Endodermal cell (in vitro differentiated cells): ENCODE results near the gene HID1. TPM values are rescaled to one million over a fixed set of nuclear protein-coding genes. Genes with fewer than 3 reads are reported as not detected.

ENCODE experiments used
- DNase-seq: peaks from one replicate; pipeline ENCODE4 v3.0.0-alpha.2; 2017
- H3K27ac ChIP-seq: 2 replicates; pipeline ENCODE4 v1.5.1; 2013; ENCODE audit warnings: mild to moderate bottlenecking, low read depth, low read length, moderate library complexity
- H3K27me3 ChIP-seq: 2 replicates; pipeline ENCODE4 v1.6.1; 2013; ENCODE audit warnings: mild to moderate bottlenecking, low read length, moderate library complexity; ENCODE audit not compliant: insufficient read depth, control insufficient read depth, poor library complexity, severe bottlenecking
- H3K36me3 ChIP-seq: 2 replicates; pipeline ENCODE4 v1.7.0; 2013; ENCODE audit warnings: mild to moderate bottlenecking, low read length, moderate library complexity; ENCODE audit not compliant: control insufficient read depth, insufficient read depth
- H3K4me1 ChIP-seq: one replicate; pipeline ENCODE4 v1.7.0; 2013; ENCODE audit warnings: low read length; ENCODE audit not compliant: control insufficient read depth, insufficient read depth
- H3K4me3 ChIP-seq: 2 replicates; pipeline ENCODE4 v1.5.1; 2013; ENCODE audit warnings: mild to moderate bottlenecking, low read length, moderate library complexity
- H3K9ac ChIP-seq: 2 replicates; pipeline ENCODE4 v1.6.1; 2013; ENCODE audit warnings: mild to moderate bottlenecking, low read length, moderate library complexity; ENCODE audit not compliant: poor library complexity, severe bottlenecking; ENCODE audit errors: extremely low read depth
- H3K9me3 ChIP-seq: 2 replicates; pipeline ENCODE4 v1.6.1; 2013; ENCODE audit warnings: mild to moderate bottlenecking, low read length, moderate library complexity; ENCODE audit not compliant: control insufficient read depth
- H3K27ac Mint-ChIP-seq: 2 replicates; pipeline ENCODE4 v1.8.0; 2020; ENCODE audit warnings: mixed read lengths
- H3K27me3 Mint-ChIP-seq: 2 replicates; pipeline ENCODE4 v1.8.0; 2021; ENCODE audit warnings: mild to moderate bottlenecking, mixed read lengths; ENCODE audit not compliant: insufficient read depth
- H3K36me3 Mint-ChIP-seq: 2 replicates; pipeline ENCODE4 v1.8.0; 2020; ENCODE audit warnings: low read depth, mixed read lengths
- H3K4me1 Mint-ChIP-seq: 2 replicates; pipeline ENCODE4 v1.8.0; 2020; ENCODE audit warnings: mixed read lengths
- H3K4me3 Mint-ChIP-seq: 2 replicates; pipeline ENCODE4 v1.8.0; 2020; ENCODE audit warnings: mild to moderate bottlenecking, moderate library complexity, mixed read lengths
- H3K9me3 Mint-ChIP-seq: 2 replicates; pipeline ENCODE4 v1.8.0; 2020; ENCODE audit warnings: mild to moderate bottlenecking, mixed read lengths
- WGBS, 2 experiments: methylation state at CpG; one replicate each; pipeline versions ENCODE4 v1.1.5 to v1.1.7; 2013; ENCODE audit warnings: missing lambda C conversion rate in 2 of 2, mixed read lengths in 1 of 2; ENCODE audit not compliant: insufficient coverage in 1 of 2, insufficient read length in 1 of 2; 5-methylcytosine and 5-hydroxymethylcytosine counted together
- total RNA-seq, 2 donors: library from RNA; stranded (reverse); fragmentation: NEBNext Ultra II Directional in 1 of 2; extraction: Animal tissue kit (Norgen Biotek cat#: 25700) in 1 of 2; gene quantifications; 2 replicates in 1 of 2; 3 replicates in 1 of 2; pipeline ENCODE4 v1.2.1, GENCODE V29; 2021
- TF ChIP-seq, protein P1 (sequence below): fragments of 200-600 bp; sonication (generic); conservative IDR thresholded peaks from 2 replicates; pipeline ENCODE4 v1.5.0; 2021; ENCODE audit warnings: antibody characterized with exemption, mild to moderate bottlenecking

HID1 gene
- total RNA-seq, 2 donors from 2014 or later: 7.6 to 11.4 TPM

DNA sequence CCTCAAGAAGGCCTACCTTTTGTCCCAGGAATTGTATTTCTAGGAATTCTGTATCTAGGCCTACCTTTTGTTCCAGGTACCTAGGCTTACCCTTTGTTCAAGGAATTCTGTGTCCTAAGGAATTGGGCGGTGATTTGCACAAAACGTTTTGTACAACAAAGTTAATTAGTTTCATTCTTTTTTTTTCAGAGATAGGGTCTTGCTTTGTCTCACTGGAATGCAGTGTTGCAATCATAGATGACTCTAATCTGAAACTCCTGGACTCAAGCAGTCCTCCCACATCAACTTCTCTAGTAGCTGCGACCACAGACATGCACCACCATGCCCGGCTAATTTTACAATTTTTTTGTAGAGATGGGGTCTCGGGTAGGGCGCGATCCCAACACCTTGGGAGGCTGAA, 21.9 kb upstream of the HID1 start:
- Mint-ChIP-seq H3K27ac (no peak overlapping the region), H3K36me3 (peaks cover 10% of the 10 kb centered on the region), H3K4me1 (peaks cover 4% of the 10 kb centered on the region), H3K9me3 (no peaks in the 10 kb centered on the region), H3K4me3 (no peak overlapping the region), H3K27me3 (no peaks in the 10 kb centered on the region)
- TF ChIP-seq, protein P1, sequence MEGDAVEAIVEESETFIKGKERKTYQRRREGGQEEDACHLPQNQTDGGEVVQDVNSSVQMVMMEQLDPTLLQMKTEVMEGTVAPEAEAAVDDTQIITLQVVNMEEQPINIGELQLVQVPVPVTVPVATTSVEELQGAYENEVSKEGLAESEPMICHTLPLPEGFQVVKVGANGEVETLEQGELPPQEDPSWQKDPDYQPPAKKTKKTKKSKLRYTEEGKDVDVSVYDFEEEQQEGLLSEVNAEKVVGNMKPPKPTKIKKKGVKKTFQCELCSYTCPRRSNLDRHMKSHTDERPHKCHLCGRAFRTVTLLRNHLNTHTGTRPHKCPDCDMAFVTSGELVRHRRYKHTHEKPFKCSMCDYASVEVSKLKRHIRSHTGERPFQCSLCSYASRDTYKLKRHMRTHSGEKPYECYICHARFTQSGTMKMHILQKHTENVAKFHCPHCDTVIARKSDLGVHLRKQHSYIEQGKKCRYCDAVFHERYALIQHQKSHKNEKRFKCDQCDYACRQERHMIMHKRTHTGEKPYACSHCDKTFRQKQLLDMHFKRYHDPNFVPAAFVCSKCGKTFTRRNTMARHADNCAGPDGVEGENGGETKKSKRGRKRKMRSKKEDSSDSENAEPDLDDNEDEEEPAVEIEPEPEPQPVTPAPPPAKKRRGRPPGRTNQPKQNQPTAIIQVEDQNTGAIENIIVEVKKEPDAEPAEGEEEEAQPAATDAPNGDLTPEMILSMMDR: no peak
- H3K36me3 ChIP-seq: peaks cover 6% of the 10 kb centered on the region
- no peak for DNase-seq
- no peaks in the 10 kb centered on the region for H3K4me1 ChIP-seq
- H3K9ac ChIP-seq: no peak overlapping the region
- H3K4me3 ChIP-seq: no peak overlapping the region
- 92 to 95% methylated on average over 6 to 7 of the region's 7 CpGs for WGBS, 2 experiments
- no peaks in the 10 kb centered on the region for H3K27me3 ChIP-seq
- H3K27ac ChIP-seq: no peak overlapping the region
- H3K9me3 ChIP-seq: no peaks in the 10 kb centered on the region

DNA sequence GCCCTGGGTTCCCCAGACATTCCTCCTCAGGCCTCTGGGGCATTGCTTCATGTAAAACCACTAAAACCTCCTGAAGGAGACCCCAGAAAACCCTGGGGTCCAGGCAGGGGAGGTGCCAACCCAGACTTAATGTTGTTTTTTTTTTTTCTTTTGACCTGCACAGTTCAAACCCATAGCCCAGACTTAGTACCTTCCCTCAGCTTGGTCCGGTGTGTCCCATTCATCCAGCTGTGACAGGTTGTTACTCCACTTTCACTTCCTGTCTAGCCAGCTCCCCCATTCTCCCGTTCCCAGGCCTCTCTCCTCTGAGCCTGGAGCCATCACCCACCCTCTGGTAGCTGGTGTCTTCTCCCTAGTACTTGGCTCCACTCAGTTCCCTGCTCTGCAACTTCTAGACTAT, 19.7 kb upstream of the HID1 start:
- H3K27me3 ChIP-seq: no peaks in the 10 kb centered on the region
- DNase-seq: no peak
- Mint-ChIP-seq H3K27ac (peak overlapping the region; percentile 46), H3K4me1 (peaks cover 4% of the 10 kb centered on the region), H3K36me3 (peaks cover 10% of the 10 kb centered on the region), H3K4me3 (no peak overlapping the region), H3K9me3 (no peaks in the 10 kb centered on the region), H3K27me3 (no peaks in the 10 kb centered on the region)
- peaks cover 6% of the 10 kb centered on the region for H3K36me3 ChIP-seq
- H3K27ac ChIP-seq: no peak overlapping the region
- no peak overlapping the region for H3K4me3 ChIP-seq
- no peak overlapping the region for H3K9ac ChIP-seq
- 90 to 92% methylated on average over 2 of the region's 2 CpGs for WGBS, 2 experiments
- H3K9me3 ChIP-seq: no peaks in the 10 kb centered on the region
- TF ChIP-seq, protein P1: no peak
- peaks cover 4% of the 10 kb centered on the region for H3K4me1 ChIP-seq

DNA sequence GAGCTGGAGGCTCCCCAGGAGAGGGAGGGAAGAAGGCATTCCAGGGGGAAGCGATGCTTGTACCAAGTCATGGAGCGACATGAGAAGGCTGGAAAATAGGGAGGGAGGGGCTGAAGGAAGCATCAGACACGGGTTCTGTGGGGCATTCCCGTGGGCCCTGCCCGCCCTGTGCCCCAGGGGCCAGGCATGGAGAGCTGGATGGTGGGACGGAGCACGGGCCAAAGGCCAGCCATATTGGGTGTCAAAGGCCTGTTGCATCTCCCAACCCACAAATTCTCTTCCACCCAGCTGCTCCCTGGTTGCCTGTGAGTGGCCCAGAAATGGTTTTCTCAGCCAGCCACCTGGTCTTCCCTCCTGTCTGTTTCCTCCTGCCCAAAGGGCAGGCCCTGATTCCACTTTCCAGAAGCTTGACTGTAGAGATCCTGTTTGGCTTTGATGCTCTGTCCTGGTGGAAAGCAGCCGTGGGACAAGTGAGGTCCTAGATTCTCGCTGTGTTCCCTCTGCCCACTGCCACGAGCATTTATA, 18.1 kb upstream of the HID1 start:
- no peak overlapping the region for H3K4me3 Mint-ChIP-seq
- peaks cover 4% of the 10 kb centered on the region for H3K4me1 ChIP-seq
- no peak overlapping the region for H3K4me3 ChIP-seq
- no peaks in the 10 kb centered on the region for H3K9me3 Mint-ChIP-seq
- H3K9me3 ChIP-seq: no peaks in the 10 kb centered on the region
- no peak overlapping the region for H3K9ac ChIP-seq
- H3K27me3 ChIP-seq: no peaks in the 10 kb centered on the region
- no peak for DNase-seq
- H3K36me3 Mint-ChIP-seq: peaks cover 6% of the 10 kb centered on the region
- peaks cover 4% of the 10 kb centered on the region for H3K4me1 Mint-ChIP-seq
- H3K27ac Mint-ChIP-seq: no peak overlapping the region
- TF ChIP-seq, protein P1: no peak
- H3K36me3 ChIP-seq: peaks cover 6% of the 10 kb centered on the region
- no peaks in the 10 kb centered on the region for H3K27me3 Mint-ChIP-seq
- no peak overlapping the region for H3K27ac ChIP-seq
- WGBS, 2 experiments: 91 to 100% methylated on average over 7 to 10 of the region's 10 CpGs
